Central memory CD8-positive, alpha-beta T cell (primary cell): ENCODE results near the gene BRPF3.

Source experiments
- ATAC-seq: fragments of 150-1000 bp; cut with Tn5 transposase; replicated peaks from 2 replicates; pipeline ENCODE4 v1.10.0; 2022; ENCODE audit warnings: mild to moderate bottlenecking, moderate FRiP score, moderate number of reproducible peaks; ENCODE audit not compliant: poor library complexity, severe bottlenecking; ENCODE audit errors: extremely low read depth
- DNase-seq, 2 donors: peaks; one replicate each; pipeline ENCODE4 v3.0.0; 2021; ENCODE audit warnings: low spot score in 2 of 2
- H3K27ac Mint-ChIP-seq: one replicate; pipeline ENCODE4 v1.8.0; 2022; ENCODE audit warnings: low read depth, mild to moderate bottlenecking, moderate library complexity, mixed read lengths
- H3K27me3 Mint-ChIP-seq: one replicate; pipeline ENCODE4 v1.8.0; 2022; ENCODE audit warnings: mixed read lengths
- H3K36me3 Mint-ChIP-seq: one replicate; pipeline ENCODE4 v1.8.0; 2022; ENCODE audit warnings: mild to moderate bottlenecking, moderate library complexity, mixed read lengths; ENCODE audit not compliant: insufficient read depth
- H3K4me1 Mint-ChIP-seq: one replicate; pipeline ENCODE4 v1.8.0; 2022; ENCODE audit warnings: mixed read lengths
- H3K4me3 Mint-ChIP-seq: one replicate; pipeline ENCODE4 v1.8.0; 2022; ENCODE audit warnings: mild to moderate bottlenecking, moderate library complexity, mixed read lengths
- H3K9me3 Mint-ChIP-seq: one replicate; pipeline ENCODE4 v1.8.0; 2022; ENCODE audit warnings: mixed read lengths

Gene BRPF3

DNA sequence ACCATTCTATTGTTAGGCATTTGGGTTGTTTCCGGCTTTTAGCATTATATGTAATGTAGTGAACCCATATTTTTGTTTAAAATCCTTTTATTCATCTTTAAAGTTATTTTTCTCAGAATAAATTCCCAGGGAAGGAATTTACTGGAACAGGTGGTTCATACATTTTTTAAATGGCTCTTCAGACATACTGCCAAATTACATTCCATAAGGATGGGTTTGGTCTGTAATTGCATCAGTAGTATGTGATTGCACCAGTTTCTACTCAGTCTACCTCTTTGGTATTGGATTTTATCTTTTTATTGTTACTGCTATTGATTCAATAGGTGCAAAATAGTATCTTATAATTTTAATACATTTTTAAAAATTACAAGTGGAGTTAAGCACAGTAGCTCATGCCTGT is 27.2 kb downstream of the BRPF3 start:
- DNase-seq (no peak), ATAC-seq (no peak)
- Mint-ChIP-seq H3K36me3 (peaks cover 39% of the 10 kb centered on the region), H3K27me3 (no peaks in the 10 kb centered on the region), H3K9me3 (no peaks in the 10 kb centered on the region), H3K27ac (no peak overlapping the region), H3K4me3 (no peak overlapping the region), H3K4me1 (no peaks in the 10 kb centered on the region)

DNA sequence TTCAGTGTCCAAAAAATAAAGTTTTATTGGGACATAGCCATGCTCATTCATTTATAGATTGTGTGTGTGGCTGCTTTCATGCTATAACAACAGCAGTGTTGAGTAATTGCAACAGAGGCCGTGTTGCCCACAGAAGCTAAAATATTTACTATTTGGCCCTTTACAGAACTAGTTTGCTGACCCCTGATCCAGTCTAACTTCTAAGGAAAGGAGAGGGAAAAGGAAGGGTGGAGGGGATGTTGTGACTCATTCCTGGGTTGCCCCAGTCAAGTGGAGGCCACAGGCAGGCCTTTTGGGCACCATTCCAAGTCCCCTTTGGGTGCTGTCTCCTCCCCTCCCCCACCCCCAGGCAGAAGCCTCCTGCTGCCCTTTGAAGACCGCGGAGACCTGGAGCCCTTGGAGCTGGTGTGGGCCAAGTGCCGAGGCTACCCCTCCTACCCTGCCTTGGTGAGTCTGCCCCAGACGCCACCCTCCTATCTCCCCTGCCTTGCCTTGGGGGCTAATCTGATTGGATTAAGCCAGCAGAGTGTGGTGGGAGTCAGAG is 28.4 kb downstream of the BRPF3 start:
- no peak overlapping the region for H3K4me3 Mint-ChIP-seq
- DNase-seq, result no peak
- H3K36me3 Mint-ChIP-seq, result peaks cover 43% of the 10 kb centered on the region
- no peak for ATAC-seq
- H3K27ac Mint-ChIP-seq, result no peak overlapping the region
- no peaks in the 10 kb centered on the region for H3K4me1 Mint-ChIP-seq
- H3K27me3 Mint-ChIP-seq, result no peaks in the 10 kb centered on the region
- H3K9me3 Mint-ChIP-seq, result no peaks in the 10 kb centered on the region

DNA sequence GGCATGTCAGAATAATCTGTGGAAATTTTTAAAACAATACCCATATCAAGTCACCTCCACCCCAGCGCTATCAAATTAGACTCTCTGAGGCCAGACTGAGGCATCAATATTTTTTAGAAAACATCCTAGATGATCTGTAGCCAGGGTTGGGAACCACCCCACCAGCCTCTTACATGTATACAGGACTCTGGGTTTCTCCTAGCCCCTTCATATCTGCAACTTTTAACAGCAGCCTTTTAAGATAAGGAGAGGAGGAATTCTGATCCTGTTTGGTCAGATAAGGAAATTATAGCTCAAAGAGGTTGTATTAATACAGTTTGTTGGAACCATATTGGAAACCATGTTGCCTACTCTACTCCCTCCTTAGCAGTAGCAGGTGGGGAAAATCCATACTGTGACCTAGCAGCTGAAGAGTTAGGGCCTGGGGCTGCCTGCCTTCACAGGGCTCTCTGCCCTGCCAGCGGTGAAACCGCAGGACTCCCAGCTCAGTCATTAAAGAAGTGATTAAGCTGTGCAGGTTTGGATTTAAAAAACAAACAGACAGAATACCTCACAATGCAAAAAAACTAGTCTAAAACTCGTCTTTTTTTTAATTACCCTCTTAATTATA is 30.0 kb downstream of the BRPF3 start:
- Mint-ChIP-seq H3K27me3 (no peaks in the 10 kb centered on the region), H3K9me3 (no peaks in the 10 kb centered on the region), H3K4me1 (no peaks in the 10 kb centered on the region), H3K27ac (no peak overlapping the region), H3K4me3 (no peak overlapping the region), H3K36me3 (peaks cover 49% of the 10 kb centered on the region)
- no peak for ATAC-seq
- no peak for DNase-seq

DNA sequence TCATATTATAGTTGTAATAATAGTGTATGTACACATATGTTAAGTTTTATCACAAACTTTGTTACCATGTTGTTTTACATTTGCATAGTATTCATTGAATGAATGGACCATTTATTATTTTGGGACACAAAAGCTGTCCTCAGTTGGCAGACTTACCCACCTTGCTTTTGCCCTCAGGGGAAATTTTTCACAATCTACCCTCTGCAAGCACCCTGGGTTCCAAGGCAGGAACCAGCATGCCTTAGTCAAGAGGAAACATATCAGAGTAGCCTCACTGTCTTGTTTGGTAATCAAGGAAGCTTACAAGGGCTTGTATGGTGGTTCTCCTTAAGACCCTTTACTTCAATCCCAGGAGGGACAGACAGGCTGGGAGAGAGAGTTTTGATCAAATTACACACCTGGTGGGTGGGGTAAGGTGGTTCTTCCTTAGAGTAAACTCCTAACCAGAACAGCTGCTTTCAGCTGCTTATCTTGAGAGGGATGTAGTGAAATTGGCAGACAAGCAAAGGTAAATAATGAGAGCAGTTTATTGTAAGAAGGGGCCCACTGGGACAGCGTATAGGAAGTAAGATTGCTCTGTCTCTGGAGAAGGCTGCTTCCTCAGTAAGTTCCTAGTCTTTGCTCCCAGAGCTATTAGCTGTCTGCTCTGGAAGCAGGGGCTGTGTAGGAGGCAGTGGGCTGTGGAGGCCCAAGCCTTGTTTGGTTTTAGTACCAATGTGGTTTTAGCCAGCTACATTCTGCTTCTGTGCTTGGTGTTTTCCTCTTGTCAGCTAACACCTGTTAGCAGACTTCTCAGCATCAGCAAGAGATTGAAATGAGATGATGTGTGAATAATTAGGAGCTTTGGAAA is 31.1 kb downstream of the BRPF3 start:
- DNase-seq (no peak), ATAC-seq (no peak)
- Mint-ChIP-seq H3K4me3 (no peak overlapping the region), H3K36me3 (peaks cover 43% of the 10 kb centered on the region), H3K9me3 (no peaks in the 10 kb centered on the region), H3K4me1 (no peaks in the 10 kb centered on the region), H3K27me3 (no peaks in the 10 kb centered on the region), H3K27ac (no peak overlapping the region)

DNA sequence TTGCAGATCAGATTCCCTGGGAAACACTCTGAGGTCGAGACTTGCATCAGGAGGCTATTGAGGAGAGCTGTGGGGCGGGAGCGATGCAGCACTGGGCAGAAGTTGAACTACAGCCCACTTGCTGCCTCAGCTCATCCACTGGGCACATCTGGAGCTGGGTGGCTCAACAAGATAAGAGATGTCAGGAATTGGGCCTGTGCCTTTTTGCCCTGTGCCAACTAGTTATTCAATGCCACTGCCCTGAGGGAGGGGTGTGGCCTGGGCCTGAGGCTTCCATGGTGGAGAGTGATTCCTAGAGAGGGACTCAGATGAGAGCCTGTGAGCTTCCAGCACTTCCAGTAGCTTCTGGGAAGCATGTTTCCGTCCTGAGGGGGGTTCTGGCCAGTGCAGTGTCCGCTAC is 32.7 kb downstream of the BRPF3 start:
- Mint-ChIP-seq H3K9me3 (no peaks in the 10 kb centered on the region), H3K4me1 (peaks cover under 1% of the 10 kb centered on the region), H3K27me3 (no peaks in the 10 kb centered on the region), H3K36me3 (peaks cover 40% of the 10 kb centered on the region), H3K27ac (no peak overlapping the region), H3K4me3 (no peak overlapping the region)
- no peak for DNase-seq
- ATAC-seq, result no peak

DNA sequence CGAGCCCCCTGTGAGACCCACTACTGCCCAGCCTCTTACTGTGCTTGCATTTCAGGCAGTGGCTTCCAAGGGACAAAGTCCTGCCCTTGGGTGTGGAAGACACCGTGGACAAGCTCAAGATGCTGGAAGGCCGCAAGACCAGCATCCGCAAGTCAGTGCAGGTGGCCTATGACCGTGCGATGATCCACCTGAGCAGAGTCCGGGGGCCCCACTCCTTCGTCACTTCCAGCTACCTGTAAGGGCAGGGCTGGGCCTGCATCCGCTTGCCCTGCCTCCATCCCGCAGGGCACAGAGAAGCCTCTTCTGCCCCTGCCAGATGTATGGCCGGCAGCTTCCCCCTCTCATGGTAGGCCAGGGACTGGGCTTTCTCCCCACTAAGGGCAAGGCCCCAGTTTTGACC is 33.8 kb downstream of the BRPF3 start:
- Mint-ChIP-seq H3K4me3 (no peak overlapping the region), H3K9me3 (no peaks in the 10 kb centered on the region), H3K36me3 (peaks cover 40% of the 10 kb centered on the region), H3K27ac (no peak overlapping the region), H3K4me1 (peaks cover 8% of the 10 kb centered on the region), H3K27me3 (no peaks in the 10 kb centered on the region)
- ATAC-seq, result no peak
- no peak for DNase-seq

DNA sequence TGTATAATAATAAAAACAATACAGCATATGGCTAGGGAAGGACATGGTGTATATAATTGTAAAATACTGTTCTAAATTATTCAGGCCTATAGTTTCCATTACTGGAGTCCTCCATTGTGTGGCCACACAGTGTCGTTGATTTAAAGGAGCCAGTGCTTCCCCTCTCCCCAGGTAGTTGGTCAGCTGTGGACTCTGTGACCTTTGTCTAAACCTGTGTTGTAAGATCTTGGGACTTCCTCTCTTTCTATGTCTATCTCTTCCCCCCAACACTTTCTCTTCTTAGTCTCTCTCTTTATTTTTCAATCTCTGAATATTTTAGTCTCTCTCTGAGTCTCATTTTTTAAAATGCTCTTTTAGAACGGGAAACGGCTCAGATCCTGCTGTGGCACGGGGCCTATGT is 35.6 kb downstream of the BRPF3 start:
- Mint-ChIP-seq H3K4me1 (peaks cover 10% of the 10 kb centered on the region), H3K27ac (peak overlapping the region; percentile 10), H3K9me3 (no peaks in the 10 kb centered on the region), H3K4me3 (no peak overlapping the region), H3K27me3 (no peaks in the 10 kb centered on the region), H3K36me3 (peaks cover 26% of the 10 kb centered on the region)
- no peak for DNase-seq
- no peak for ATAC-seq

DNA sequence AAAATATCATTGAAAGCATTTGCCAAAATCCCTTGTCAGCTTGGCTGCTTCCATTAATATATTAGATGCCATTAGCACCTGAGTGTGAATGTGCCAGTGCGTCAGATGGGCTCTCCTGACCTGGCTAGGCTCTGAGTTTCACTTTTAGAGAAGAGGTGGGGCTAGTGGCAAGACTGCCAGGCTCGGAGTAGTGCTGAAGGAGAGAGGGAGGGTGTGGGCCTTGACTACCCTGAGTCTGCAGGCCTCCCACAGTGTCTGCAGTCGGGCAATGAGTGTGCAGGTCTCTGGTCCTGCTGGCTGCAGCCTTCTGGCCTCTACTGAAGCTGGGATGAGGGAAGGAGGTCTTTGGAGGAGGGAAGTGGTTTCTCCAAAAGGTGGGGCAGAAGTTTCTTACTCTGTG is 38.8 kb downstream of the BRPF3 start:
- Mint-ChIP-seq H3K9me3 (no peaks in the 10 kb centered on the region), H3K27me3 (no peaks in the 10 kb centered on the region), H3K4me1 (peaks cover 10% of the 10 kb centered on the region), H3K36me3 (peaks cover 17% of the 10 kb centered on the region), H3K27ac (no peak overlapping the region), H3K4me3 (no peak overlapping the region)
- DNase-seq (no peak), ATAC-seq (no peak)

DNA sequence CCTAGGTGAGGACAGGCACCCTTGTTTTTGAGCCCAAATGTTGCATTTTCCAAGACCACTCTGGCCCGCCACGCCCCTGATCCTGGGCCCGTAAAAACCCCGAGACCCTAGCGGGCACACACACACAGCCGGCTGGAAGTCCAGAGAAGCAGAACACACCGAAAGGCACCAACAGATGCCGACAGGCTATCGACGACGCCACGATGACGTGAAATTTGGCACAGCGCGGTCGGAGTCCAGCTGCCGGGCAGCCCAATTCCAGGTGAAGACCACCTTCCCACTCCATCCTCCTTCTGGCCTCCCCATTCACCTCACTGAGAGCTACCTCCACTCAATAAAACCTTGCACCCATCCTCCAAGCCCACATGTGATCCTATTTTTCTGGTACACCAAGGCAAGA is 39.3 kb downstream of the BRPF3 start:
- H3K27ac Mint-ChIP-seq, result no peak overlapping the region
- DNase-seq (no peak), ATAC-seq (no peak)
- no peaks in the 10 kb centered on the region for H3K27me3 Mint-ChIP-seq
- H3K4me3 Mint-ChIP-seq, result no peak overlapping the region
- H3K9me3 Mint-ChIP-seq, result no peaks in the 10 kb centered on the region
- H3K36me3 Mint-ChIP-seq, result peaks cover 15% of the 10 kb centered on the region
- H3K4me1 Mint-ChIP-seq, result peaks cover 10% of the 10 kb centered on the region

DNA sequence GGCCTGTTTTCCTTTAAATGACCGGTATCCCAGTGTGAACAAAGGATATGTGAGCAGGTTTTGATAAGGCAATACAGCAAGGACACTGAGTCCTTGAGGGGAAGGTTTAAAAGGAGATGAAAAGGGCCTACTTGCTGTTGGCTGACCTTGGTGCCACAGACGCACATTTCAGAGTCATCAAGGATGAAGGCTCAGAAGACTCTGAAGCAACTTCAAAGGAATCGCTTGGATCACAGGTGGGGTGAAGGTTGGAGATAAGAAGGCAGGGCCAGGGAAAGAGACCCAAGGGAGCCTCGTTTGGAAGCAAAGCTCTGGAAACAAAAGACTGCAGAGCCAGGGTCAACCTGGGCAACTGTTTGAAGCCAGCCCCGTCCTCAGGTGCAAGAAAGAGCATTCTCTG is 43.2 kb downstream of the BRPF3 start:
- H3K27ac Mint-ChIP-seq, result no peak overlapping the region
- peaks cover 14% of the 10 kb centered on the region for H3K4me1 Mint-ChIP-seq

DNA sequence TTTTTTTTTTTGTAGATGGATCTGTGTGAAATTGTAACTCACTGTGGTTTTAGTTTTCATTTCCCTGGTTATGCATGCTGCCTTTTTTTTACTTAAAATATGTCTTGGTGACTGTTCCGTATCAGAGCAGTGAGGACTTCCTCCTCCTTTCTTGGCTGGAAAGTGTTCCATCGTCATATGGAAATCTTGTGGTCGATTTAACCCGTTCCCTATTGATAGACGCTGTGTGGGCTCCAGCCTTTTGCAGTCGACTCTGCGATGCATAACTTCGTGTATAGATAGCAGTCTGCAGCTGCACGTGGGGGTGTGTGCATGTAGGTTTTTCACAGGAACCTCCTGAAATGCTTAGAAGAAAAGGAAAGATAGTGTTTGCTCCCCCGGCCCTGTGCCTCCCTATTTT is 45.2 kb downstream of the BRPF3 start:
- H3K4me3 Mint-ChIP-seq, result no peak overlapping the region
- H3K4me1 Mint-ChIP-seq, result peaks cover 9% of the 10 kb centered on the region
- no peak overlapping the region for H3K27ac Mint-ChIP-seq
- peaks cover 1% of the 10 kb centered on the region for H3K36me3 Mint-ChIP-seq
- ATAC-seq (no peak), DNase-seq (no peak)
- H3K9me3 Mint-ChIP-seq, result no peaks in the 10 kb centered on the region
- H3K27me3 Mint-ChIP-seq, result peaks cover 18% of the 10 kb centered on the region

More for the DNA sequence above, 43.2 kb downstream of the BRPF3 start:
- Mint-ChIP-seq H3K27me3 (peaks cover 18% of the 10 kb centered on the region), H3K36me3 (peaks cover 1% of the 10 kb centered on the region), H3K4me3 (no peak overlapping the region), H3K9me3 (no peaks in the 10 kb centered on the region)
- DNase-seq (no peak), ATAC-seq (no peak)

DNA sequence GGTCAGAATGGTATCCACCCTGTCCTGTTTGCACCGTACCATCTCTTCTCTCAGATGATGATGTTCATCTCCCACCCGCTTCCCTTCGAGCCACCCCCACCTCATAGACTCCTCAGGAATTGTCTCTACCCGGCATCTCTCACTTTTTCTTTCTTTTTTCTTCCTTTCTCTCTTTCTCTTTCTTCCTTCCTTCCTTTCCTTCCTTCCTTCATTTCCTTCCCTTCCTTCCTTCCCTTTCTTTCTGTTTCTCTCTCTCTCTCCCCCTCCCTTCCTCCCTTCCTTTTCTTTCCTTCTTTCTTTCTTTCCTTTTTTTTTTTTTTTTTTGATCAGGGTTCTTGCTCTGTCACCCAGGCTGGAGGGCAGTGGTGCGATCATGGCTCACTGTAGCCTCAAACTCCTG is 45.6 kb downstream of the BRPF3 start:
- H3K27me3 Mint-ChIP-seq, result peaks cover 18% of the 10 kb centered on the region
- H3K4me3 Mint-ChIP-seq, result no peak overlapping the region
- peaks cover 1% of the 10 kb centered on the region for H3K36me3 Mint-ChIP-seq
- no peak for DNase-seq
- ATAC-seq, result no peak
- H3K9me3 Mint-ChIP-seq, result no peaks in the 10 kb centered on the region
- H3K4me1 Mint-ChIP-seq, result peaks cover 9% of the 10 kb centered on the region
- no peak overlapping the region for H3K27ac Mint-ChIP-seq

DNA sequence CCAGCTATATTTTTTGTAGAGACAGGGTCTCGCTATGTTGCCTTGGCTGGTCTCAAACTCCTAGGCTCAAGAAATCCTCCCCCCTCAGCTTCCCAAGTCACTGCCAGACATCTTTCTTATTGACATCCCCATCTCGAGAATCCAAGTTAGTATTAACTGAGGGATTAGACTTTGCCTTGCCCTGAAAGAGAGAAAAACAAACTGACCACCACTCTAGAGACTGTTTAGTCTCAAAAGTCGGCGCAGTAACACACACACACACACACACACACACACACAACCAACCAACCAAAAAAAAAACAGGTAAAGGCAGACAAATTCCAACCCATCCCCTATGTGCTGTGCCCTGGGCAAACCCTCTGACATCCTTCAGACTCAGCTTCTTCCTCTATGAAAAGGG is 46.1 kb downstream of the BRPF3 start:
- Mint-ChIP-seq H3K36me3 (peaks cover 1% of the 10 kb centered on the region), H3K4me1 (peaks cover 9% of the 10 kb centered on the region), H3K9me3 (no peaks in the 10 kb centered on the region), H3K4me3 (no peak overlapping the region), H3K27ac (no peak overlapping the region), H3K27me3 (peaks cover 18% of the 10 kb centered on the region)
- ATAC-seq (no peak), DNase-seq (no peak)
